ENCODE data around the gene KCNH3. TPM values are rescaled to one million over a fixed set of nuclear protein-coding genes. Genes with fewer than 3 reads are reported as not detected.

Gene KCNH3
- total and polyA plus RNA-seq, 2 of the 8 experiments (the other 6 are each of a cell fraction or from before 2014, with no cell fraction given) = 0.24 to 0.50 TPM

- no peaks in the 10 kb centered on the region for H3K4me1 ChIP-seq (replicated peaks in 1 of 4; ENCODE audit: control insufficient read depth in 3 of 4, insufficient read depth in 4 of 4, low read length in 3 of 4)
- no peak overlapping the region for H3K4me3 ChIP-seq (ENCODE audit: extremely low read depth in 1 of 4, insufficient read depth in 2 of 4, low read depth in 3 of 4, low read length in 4 of 4)
- no peak overlapping the region for H3K9ac ChIP-seq (replicated peaks in 1 of 4; ENCODE audit: extremely low read depth in 1 of 4, low read depth in 3 of 4, low read length in 3 of 4)
- H3K4ac ChIP-seq (replicated peaks; ENCODE audit: insufficient read length, low read depth, low read length) = no peak overlapping the region
- H4K20me1 ChIP-seq (replicated peaks in 1 of 2; ENCODE audit: control insufficient read depth in 1 of 2, insufficient read depth in 2 of 2, low read length in 2 of 2) = no peaks in the 10 kb centered on the region
- no peak overlapping the region for H4K91ac ChIP-seq (replicated peaks; ENCODE audit: insufficient read length, low read length)
- H3K14ac ChIP-seq (ENCODE audit: insufficient read length) = no peak overlapping the region
- H4K5ac ChIP-seq (ENCODE audit: insufficient read length, low read depth, low read length) = no peak overlapping the region
- no peak overlapping the region for H3K23ac ChIP-seq (ENCODE audit: insufficient read length)
- FAIRE-seq = no peak
- CTCF ChIA-PET (ENCODE audit: partially characterized antibody) = interaction anchor here (0.9 to 18.6 kb wide), 3 partner anchors 46 to 149 kb away, joined by 3 to 538 read pairs (median 9); partner anchors contain the start of genes DNAJC22 and SPATS2
- no peaks in the 10 kb centered on the region for H3K27me3 ChIP-seq (replicated peaks in 1 of 4; ENCODE audit: control insufficient read depth in 3 of 4, extremely low read depth in 1 of 4, insufficient read depth in 3 of 4, low read length in 3 of 4)
- no peaks in the 10 kb centered on the region for H3K9me3 ChIP-seq (ENCODE audit: insufficient read depth in 2 of 2, low read depth in 1 of 2, low read length in 1 of 2)
- H3K79me1 ChIP-seq (ENCODE audit: low read depth, low read length) = no peaks in the 10 kb centered on the region
- H4K8ac ChIP-seq (ENCODE audit: extremely low read depth, insufficient read depth, low read length) = no peak overlapping the region
- no peak overlapping the region for H2BK12ac ChIP-seq (ENCODE audit: low read depth, low read length)
- no peak for DNase-seq (ENCODE audit: low read depth in 1 of 2, low spot score in 2 of 2)
- H2BK5ac ChIP-seq (ENCODE audit: low read depth, low read length) = no peak overlapping the region
- H2AK5ac ChIP-seq (ENCODE audit: low read depth, low read length) = no peak overlapping the region
- no peak overlapping the region for H3K27ac ChIP-seq (ENCODE audit: low read depth, low read length)
- no peak overlapping the region for H3K18ac ChIP-seq (ENCODE audit: extremely low read depth, low read length)
- no peak overlapping the region for H3K4me2 ChIP-seq (ENCODE audit: insufficient read depth in 1 of 2, low read depth in 2 of 2, low read length in 2 of 2)
- H3K56ac ChIP-seq (replicated peaks; ENCODE audit: insufficient read length, low read depth, low read length) = no peak overlapping the region
- H2AFZ ChIP-seq (ENCODE audit: low read length) = no peak overlapping the region
- H3K23me2 ChIP-seq (ENCODE audit: low read depth, low read length) = no peaks in the 10 kb centered on the region
- no peak overlapping the region for H2BK15ac ChIP-seq (ENCODE audit: low read length)
- POLR2A ChIA-PET (ENCODE audit: partially characterized antibody) = interaction anchor here (0.6 kb wide), 1 partner anchor 661 kb away, joined by 3 read pairs; no protein-coding TSS in a partner anchor
- H2BK20ac ChIP-seq (ENCODE audit: low read length) = no peak overlapping the region
- H3K79me2 ChIP-seq (ENCODE audit: control insufficient read depth in 1 of 2, insufficient read depth in 2 of 2, low read length in 2 of 2) = no peaks in the 10 kb centered on the region
- H3K36me3 ChIP-seq (ENCODE audit: control insufficient read depth in 2 of 4, insufficient read depth in 4 of 4, low read length in 3 of 4) = peaks cover 0 to under 1% (median 0%) of the 10 kb centered on the region in 4 experiments; a peak in 1 of 8 replicates
- no peak overlapping the region for H2BK120ac ChIP-seq (replicated peaks; ENCODE audit: low read depth, low read length)
- 98% methylated on average over 4 of the region's 4 CpGs; no CpG with 5 or more reads in 1 of the 2 experiments for WGBS, 2 experiments (ENCODE audit: extremely low coverage in 1 of 2, insufficient coverage in 1 of 2, insufficient read length in 1 of 2, insufficient replicate concordance in 2 of 2, low coverage in 1 of 2, low lambda C conversion rate in 2 of 2, missing lambda C conversion rate in 1 of 2)
- TF ChIP-seq RNF2 (IDR thresholded peaks at IDR 0.05; ENCODE audit: borderline replicate concordance, low read depth, low read length, missing control alignments, poor library complexity, severe bottlenecking) (no peak), ATF2 (IDR thresholded peaks at IDR 0.05; ENCODE audit: low read length) (no peak), CTCF (IDR thresholded peaks at IDR 0.05; ENCODE audit: control extremely low read depth in 1 of 3, insufficient read depth in 1 of 3, low read depth in 1 of 3, low read length in 3 of 3) (no peak)
These were observed 31.7 kb upstream of the KCNH3 start for GRCh38 chr12:49507139-49507538.

Data from H1 (cell line).